ENCODE measurements around the gene ENOX1. TPM values are rescaled to one million over a fixed set of nuclear protein-coding genes. Genes with fewer than 3 reads are reported as not detected.

The ENOX1 gene
- total RNA-seq, 2 experiments from 2014 or later = 0.10 TPM; not detected in 1

- CTCF ChIA-PET = no interaction called here
- POLR2A ChIA-PET = no interaction called here
Observed at GRCh38 chr13:43278127-43278526, 508.6 kb downstream of the ENOX1 start.

- CTCF ChIA-PET = interaction anchor here (1.2 kb wide), 1 partner anchor 72 kb away, joined by 3 read pairs; no protein-coding TSS in a partner anchor
- POLR2A ChIA-PET = no interaction called here
Observed at GRCh38 chr13:43277142-43277541, 509.6 kb downstream of the ENOX1 start.

- POLR2A ChIA-PET = no interaction called here
- CTCF ChIA-PET = no interaction called here
Observed at GRCh38 chr13:43274881-43275280, 511.9 kb downstream of the ENOX1 start.

- ChIA-PET CTCF (no interaction called here), POLR2A (no interaction called here)
Observed at GRCh38 chr13:43273362-43273761, 513.4 kb downstream of the ENOX1 start.

- ChIA-PET POLR2A (no interaction called here), CTCF (no interaction called here)
Observed at GRCh38 chr13:43272851-43273250, 513.9 kb downstream of the ENOX1 start.

GRCh38 chr13:43271152-43271551, 515.6 kb downstream of the ENOX1 start:
- ChIA-PET POLR2A (no interaction called here), CTCF (no interaction called here)

GRCh38 chr13:43270130-43270830, 516.5 kb downstream of the ENOX1 start:
- CTCF ChIA-PET = no interaction called here

GRCh38 chr13:43269037-43269481, 517.7 kb downstream of the ENOX1 start:
- CTCF ChIA-PET = no interaction called here
- POLR2A ChIA-PET = no interaction called here

More at GRCh38 chr13:43270130-43270830, 516.5 kb downstream of the ENOX1 start:
- POLR2A ChIA-PET = no interaction called here

- ChIA-PET CTCF (no interaction called here), POLR2A (interaction anchor here (0.7 kb wide), 1 partner anchor 62 kb away, joined by 3 read pairs; no protein-coding TSS in a partner anchor)
Observed at GRCh38 chr13:43268632-43269031, 518.1 kb downstream of the ENOX1 start.

GRCh38 chr13:43267916-43268315, 518.9 kb downstream of the ENOX1 start:
- CTCF ChIA-PET = no interaction called here
- POLR2A ChIA-PET = interaction anchor here (0.7 kb wide), 1 partner anchor 61 kb away, joined by 3 read pairs; no protein-coding TSS in a partner anchor

GRCh38 chr13:43266936-43267615, 519.7 kb downstream of the ENOX1 start:
- ChIA-PET POLR2A (no interaction called here), CTCF (no interaction called here)

- ChIA-PET CTCF (no interaction called here), POLR2A (no interaction called here)
Observed at GRCh38 chr13:43265028-43265427, 521.7 kb downstream of the ENOX1 start.

GRCh38 chr13:43264458-43264857, 522.3 kb downstream of the ENOX1 start:
- ChIA-PET POLR2A (no interaction called here), CTCF (no interaction called here)

GRCh38 chr13:43263047-43263446, 523.7 kb downstream of the ENOX1 start:
- ChIA-PET POLR2A (no interaction called here), CTCF (no interaction called here)

GRCh38 chr13:43260999-43261398, 525.8 kb downstream of the ENOX1 start:
- ChIA-PET POLR2A (no interaction called here), CTCF (no interaction called here)

GRCh38 chr13:43258771-43259170, 528.0 kb downstream of the ENOX1 start:
- ChIA-PET POLR2A (no interaction called here), CTCF (no interaction called here)

GRCh38 chr13:43257765-43258164, 529.0 kb downstream of the ENOX1 start:
- CTCF ChIA-PET = no interaction called here
- POLR2A ChIA-PET = no interaction called here

- CTCF ChIA-PET = no interaction called here
- POLR2A ChIA-PET = no interaction called here
Observed at GRCh38 chr13:43251961-43252360, 534.8 kb downstream of the ENOX1 start.

GRCh38 chr13:43246382-43246781, 540.4 kb downstream of the ENOX1 start:
- ChIA-PET CTCF (no interaction called here), POLR2A (no interaction called here)

- ChIA-PET POLR2A (no interaction called here), CTCF (no interaction called here)
Observed at GRCh38 chr13:43245374-43245964, 541.3 kb downstream of the ENOX1 start.

- CTCF ChIA-PET = no interaction called here
- POLR2A ChIA-PET = no interaction called here
Observed at GRCh38 chr13:43244481-43244880, 542.3 kb downstream of the ENOX1 start.

Measured in activated CD8-positive, alpha-beta memory T cell treated with anti-CD3 and anti-CD28 coated beads for 36 hours (primary cell).